Mucosa of descending colon (tissue), 3 donors: Measurements from ENCODE around the gene PHC2. TPM values are rescaled to one million over a fixed set of nuclear protein-coding genes. Genes with fewer than 3 reads are reported as not detected.
A peak's percentile ranks its signal among the peaks of the same experiment; 100 is the strongest.

Experiments used
- ATAC-seq: fragments of 200-7000 bp; cut with Tn5 transposase; one replicate; pipeline ENCODE4 v1.9.1; 2020; ENCODE audit warnings: mild to moderate bottlenecking, moderate library complexity
- DNase-seq, 3 donors: peaks; one replicate each; pipeline ENCODE4 v3.0.0-alpha.2; 2020
- H3K36me3 ChIP-seq: fragments of 200-600 bp; one replicate; pipeline ENCODE4 v1.8.0; 2021; ENCODE audit warnings: low read depth, mild to moderate bottlenecking
- H3K4me1 ChIP-seq: fragments of 200-600 bp; one replicate; pipeline ENCODE4 v1.8.0; 2021; ENCODE audit warnings: low read depth, mild to moderate bottlenecking
- H3K4me3 ChIP-seq: fragments of 200-600 bp; one replicate; pipeline ENCODE4 v1.8.0; 2021; ENCODE audit warnings: mild to moderate bottlenecking
- H3K9me3 ChIP-seq: fragments of 200-600 bp; one replicate; pipeline ENCODE4 v1.8.0; 2021; ENCODE audit warnings: mild to moderate bottlenecking
- CTCF ChIP-seq: fragments of 200-600 bp; IDR thresholded peaks from one replicate; pipeline ENCODE4 v1.8.0; 2022; ENCODE audit warnings: antibody characterized with exemption, mild to moderate bottlenecking
- intact Hi-C, 2 donors: fragments of 100-400 bp; cut with DNase I in 1 of 2; cut with micrococcal nuclease in 1 of 2; formaldehyde crosslinking; loops; one replicate each; pipeline versions ENCODE4 v1.11.0 to v1.11.1; 2022; cut with DNase I, micrococcal nuclease
- total RNA-seq, 3 donors: library from RNA; stranded (reverse); fragmentation: NEBNext Ultra II Directional in 2 of 3; extraction: Animal tissue kit (Norgen Biotek cat#: 25700) in 2 of 3; gene quantifications; one replicate each; pipeline versions ENCODE4 v1.2.1 to v1.2.4, GENCODE V29; 2021 to 2023
- donor health status: DM: no; HTN: no; CAD: no; lungs with moderate emphysema.
- donor health status: DM: no; HTN: no; CAD: no.
- donor health status: DM: no; HTN: yes; CAD: no.

PHC2 gene
- total RNA-seq, 3 donors from 2014 or later, result 49.5 to 99.0 (median 60.5) TPM

DNA sequence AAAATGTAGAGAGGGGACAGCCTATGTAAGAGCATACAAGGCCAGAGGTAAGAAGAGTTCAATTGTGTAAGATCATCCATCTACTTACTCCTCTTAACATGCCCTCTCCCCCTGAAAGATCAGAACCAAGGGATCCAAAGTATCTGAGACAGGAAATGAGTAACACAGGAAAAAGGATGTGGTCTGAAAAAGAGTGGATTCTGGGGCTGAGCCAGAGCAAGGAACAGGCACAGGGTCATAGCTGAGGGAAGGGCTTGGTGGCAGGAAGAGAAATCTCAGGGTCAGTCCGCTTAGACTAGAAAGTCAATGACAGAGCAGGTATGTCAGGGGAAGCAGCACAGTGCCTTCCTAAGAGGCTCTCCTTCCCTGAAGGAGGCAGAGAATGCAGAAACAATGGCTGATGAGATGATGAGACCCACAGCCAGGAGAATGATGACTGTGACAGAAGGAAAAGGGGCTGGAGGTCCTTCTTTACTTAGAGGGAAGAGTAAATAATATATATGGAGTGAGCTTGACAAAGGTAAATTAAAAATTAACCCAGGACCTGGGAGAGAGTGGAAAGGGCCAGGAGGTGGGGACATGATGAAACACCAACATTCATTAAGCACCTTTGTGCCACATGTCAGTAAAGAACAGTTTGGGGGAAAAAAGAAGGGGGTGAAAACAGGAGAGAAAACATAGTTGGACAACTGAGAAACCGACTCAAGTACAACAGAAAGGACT, 83.8 kb downstream of the PHC2 start:
- peak in 1 of 3 donors; percentile 54 for DNase-seq
- H3K4me1 ChIP-seq, result peaks cover 55% of the 10 kb centered on the region
- H3K36me3 ChIP-seq, result no peaks in the 10 kb centered on the region
- no peak for TF ChIP-seq CTCF
- intact Hi-C loops, result no loop called here
- peak; percentile 37 for ATAC-seq
- H3K4me3 ChIP-seq, result no peak overlapping the region
- no peaks in the 10 kb centered on the region for H3K9me3 ChIP-seq

DNA sequence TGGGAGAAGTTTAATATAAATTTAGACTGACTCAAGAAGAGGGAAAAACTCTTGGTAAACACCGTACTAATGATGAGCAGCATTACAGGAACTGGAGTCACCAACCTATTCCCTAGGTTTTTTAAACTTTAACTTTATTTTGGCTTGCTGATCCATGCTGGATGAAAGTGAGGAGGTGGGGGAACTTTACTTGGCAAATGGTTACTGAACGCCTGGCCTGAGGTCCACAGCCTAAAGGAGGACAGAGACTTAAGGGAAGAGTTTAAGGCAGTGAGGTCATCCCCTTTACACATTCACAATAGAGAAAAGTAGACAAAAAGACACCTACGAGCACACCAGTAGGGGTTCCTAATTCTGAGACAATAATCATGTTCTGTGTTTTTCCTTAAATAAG, 84.4 kb downstream of the PHC2 start:
- Histone ChIP-seq H3K9me3 (no peaks in the 10 kb centered on the region), H3K4me3 (no peak overlapping the region), H3K4me1 (peaks cover 61% of the 10 kb centered on the region), H3K36me3 (no peaks in the 10 kb centered on the region)
- TF ChIP-seq CTCF, result no peak
- DNase-seq (no peak), ATAC-seq (no peak)
- intact Hi-C loops, result no loop called here

DNA sequence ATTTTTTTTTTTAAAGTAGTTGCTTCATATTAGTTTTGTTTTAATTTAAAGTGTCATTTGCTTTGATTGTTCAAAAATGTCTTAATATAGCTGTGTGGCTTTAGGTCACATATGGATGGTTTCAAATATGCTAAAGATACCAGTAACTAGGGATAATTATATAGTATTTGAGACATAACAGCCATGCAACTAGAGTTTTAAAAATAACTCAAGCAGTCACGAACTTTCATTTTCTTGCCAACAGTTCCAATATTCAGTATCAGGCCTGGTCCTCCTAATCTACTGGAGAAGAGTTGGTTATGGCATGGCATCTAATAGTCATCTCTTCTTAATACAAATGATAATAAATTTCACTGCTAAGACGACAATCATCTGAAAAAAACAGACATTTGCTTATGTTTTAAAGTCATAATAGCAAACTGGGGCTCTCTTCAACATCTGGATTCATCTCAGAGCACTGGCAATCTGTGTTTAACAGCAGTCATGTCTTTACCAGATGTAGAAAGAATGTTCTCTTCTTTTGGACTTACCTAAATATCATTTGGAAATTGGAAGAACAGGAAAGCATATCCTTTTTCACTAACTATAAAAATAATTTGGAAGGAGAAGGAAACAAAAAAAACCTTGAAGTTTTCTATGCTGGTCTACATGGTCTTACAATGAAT, 85.9 kb downstream of the PHC2 start:
- intact Hi-C loops, result no loop called here
- H3K9me3 ChIP-seq, result no peaks in the 10 kb centered on the region
- DNase-seq (no peak), ATAC-seq (no peak)
- peaks cover 74% of the 10 kb centered on the region for H3K4me1 ChIP-seq
- TF ChIP-seq CTCF, result no peak
- no peak overlapping the region for H3K4me3 ChIP-seq
- H3K36me3 ChIP-seq, result no peaks in the 10 kb centered on the region

GRCh38 chr1:33343539-33343938, 87.4 kb downstream of the PHC2 start:
- no peak for TF ChIP-seq CTCF
- Histone ChIP-seq H3K4me1 (peaks cover 88% of the 10 kb centered on the region), H3K36me3 (no peaks in the 10 kb centered on the region), H3K9me3 (no peaks in the 10 kb centered on the region), H3K4me3 (no peak overlapping the region)
- intact Hi-C loops, result no loop called here
- no peak for ATAC-seq
- DNase-seq, result no peak

- no peak for TF ChIP-seq CTCF
- intact Hi-C loops, result no loop called here
- DNase-seq (peak; percentile 72 to 84 (median 77)), ATAC-seq (peak; percentile 91)
- no peaks in the 10 kb centered on the region for H3K9me3 ChIP-seq
- peaks cover 87% of the 10 kb centered on the region for H3K4me1 ChIP-seq
- no peak overlapping the region for H3K4me3 ChIP-seq
- no peaks in the 10 kb centered on the region for H3K36me3 ChIP-seq
Observed at GRCh38 chr1:33342041-33342723, 88.7 kb downstream of the PHC2 start.
